GM15510 (cell line): Measurements from ENCODE around the gene AP1S2.

Experiments used
- POLR2A ChIP-seq: IDR thresholded peaks from 3 replicates; pipeline ENCODE4 v1.6.1; 2011; ENCODE audit warnings: borderline replicate concordance; ENCODE audit not compliant: insufficient read length; ENCODE audit errors: extremely low read depth

AP1S2 gene

DNA sequence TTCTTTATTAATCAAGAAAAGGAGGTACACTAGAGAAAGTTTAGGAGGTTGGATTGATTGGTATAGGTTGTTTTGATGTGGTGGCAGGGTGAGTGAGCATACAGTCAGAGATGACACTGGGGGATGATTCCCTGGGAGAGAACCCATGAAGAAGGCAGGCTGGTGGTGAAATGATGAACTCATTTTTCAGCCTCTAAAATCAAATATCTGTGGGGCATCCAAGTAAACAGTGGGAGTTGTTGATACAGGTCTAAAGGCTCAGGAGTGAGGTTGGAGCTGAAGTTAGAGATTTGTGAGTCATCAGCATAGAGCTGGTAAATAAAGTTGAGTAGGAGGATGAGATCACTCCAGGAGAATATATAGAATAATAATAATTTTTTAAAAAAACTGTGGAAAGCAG is 10.0 kb upstream of the AP1S2 start:
- no peak for TF ChIP-seq POLR2A

GRCh38 chrX:15864023-15864422 is 9.4 kb upstream of the AP1S2 start:
- TF ChIP-seq POLR2A, result no peak

- no peak for TF ChIP-seq POLR2A
Observed at GRCh38 chrX:15860921-15861320, 6.3 kb upstream of the AP1S2 start.

GRCh38 chrX:15858051-15858450 is 3.4 kb upstream of the AP1S2 start:
- TF ChIP-seq POLR2A, result no peak

- no peak for TF ChIP-seq POLR2A
Observed at GRCh38 chrX:15856636-15857035, 2.0 kb upstream of the AP1S2 start.

DNA sequence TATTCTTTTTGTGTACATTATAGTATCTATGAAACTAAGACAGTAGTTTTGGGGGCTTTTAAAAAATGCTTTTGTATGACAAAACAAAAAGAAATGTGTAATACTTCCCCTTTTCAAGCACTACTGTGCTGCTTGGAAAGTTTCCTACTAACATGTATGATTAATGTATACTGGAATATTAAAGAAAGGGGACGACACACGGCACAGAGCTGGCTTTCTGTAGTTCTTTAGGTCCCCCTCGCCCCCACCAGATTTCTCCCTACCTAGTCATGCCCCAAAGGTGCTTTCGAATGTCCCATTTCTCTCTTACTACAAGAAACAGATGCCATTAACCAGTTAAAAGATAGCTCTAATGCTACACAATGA is 1.6 kb upstream of the AP1S2 start:
- no peak for TF ChIP-seq POLR2A

DNA sequence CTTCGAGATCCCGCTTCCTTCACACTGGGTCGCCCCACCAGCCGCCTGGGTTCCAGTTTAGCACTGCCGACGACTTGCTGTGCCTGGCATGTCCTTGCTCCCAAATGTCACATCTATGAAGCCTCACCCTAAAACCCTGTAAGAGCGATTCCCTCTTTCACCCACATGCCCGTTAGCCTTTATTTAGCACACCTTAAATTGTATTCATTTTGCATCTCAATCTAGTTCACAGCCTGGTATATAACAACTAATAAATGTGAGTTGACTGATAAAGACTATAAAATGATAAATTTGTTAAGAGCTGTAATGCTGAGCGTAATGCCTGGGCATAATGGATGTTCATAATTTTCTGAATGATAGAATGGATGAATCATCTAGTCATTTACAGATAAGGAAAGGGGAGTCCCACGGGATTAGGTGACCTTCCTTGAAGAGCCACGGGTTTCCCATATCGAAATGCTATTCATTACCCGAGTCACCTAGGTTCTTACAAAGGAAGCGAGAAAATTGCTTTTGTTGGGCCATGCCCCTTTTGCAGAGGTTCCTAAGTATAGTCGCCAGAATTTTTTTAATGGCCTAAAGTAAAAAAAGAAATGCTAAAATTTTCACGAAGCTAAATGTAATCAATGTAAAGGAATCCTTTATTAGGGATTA is 1.1 kb upstream of the AP1S2 start:
- no peak for TF ChIP-seq POLR2A

GRCh38 chrX:15854080-15854655 is 445 bp downstream of the AP1S2 start:
- no peak for TF ChIP-seq POLR2A

DNA sequence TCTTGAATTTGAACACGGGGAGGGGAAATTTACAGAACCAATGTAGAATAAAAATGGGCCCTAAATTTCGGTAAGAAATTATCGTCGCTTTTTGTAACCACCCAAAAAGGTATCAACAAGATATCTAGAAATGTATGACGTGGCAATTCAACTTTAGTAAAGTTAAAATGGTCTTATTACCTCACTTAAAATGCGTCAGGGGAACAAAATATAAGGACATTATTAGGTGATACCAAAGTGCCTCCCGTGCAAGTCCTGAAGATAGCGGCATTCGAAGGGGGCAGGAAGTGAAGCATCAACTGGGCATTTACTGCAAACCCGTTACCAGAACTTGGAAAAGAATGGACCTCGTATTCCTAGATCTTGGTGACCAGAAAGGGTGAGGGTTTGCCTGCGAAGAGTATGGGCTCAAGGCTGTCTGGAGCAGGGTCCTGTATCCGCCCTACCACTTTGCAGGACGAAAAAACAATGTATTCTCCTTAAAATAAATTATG is 980 bp downstream of the AP1S2 start:
- no peak for TF ChIP-seq POLR2A

GRCh38 chrX:15849555-15849954 is 5.1 kb downstream of the AP1S2 start:
- TF ChIP-seq POLR2A, result no peak

GRCh38 chrX:15848576-15848975 is 6.0 kb downstream of the AP1S2 start:
- TF ChIP-seq POLR2A, result no peak

GRCh38 chrX:15843960-15844359 is 10.7 kb downstream of the AP1S2 start:
- TF ChIP-seq POLR2A, result no peak

DNA sequence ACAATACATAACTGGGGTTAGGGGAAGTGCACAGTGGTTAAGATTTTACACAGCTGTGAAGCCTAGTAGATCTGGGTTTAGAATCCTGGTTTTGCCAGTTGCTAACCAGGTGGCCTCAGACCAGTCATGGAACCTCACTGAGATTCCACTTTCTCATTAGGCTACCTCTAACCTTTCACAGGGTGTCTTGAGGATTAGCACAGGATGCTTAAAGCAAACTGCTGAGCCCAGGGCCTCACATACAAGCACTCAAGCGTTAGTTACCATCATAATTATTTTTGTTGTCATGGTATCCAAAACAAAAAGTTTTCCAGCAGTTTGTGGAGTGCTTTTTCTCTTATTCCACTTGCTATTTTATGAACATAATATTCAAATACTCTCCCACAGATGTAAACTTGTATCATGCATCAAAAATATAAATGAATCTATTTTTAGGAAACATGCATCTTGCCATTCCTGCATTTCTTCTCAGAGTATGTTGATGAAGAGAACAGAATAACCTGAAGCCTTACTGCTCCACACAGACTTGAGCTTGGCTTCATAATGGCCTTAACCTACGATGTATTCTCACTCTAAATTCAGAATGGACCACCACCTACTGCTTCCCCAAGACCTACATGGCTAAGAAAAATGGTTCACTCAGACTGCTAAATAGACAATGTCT is 12.6 kb downstream of the AP1S2 start:
- TF ChIP-seq POLR2A, result no peak

- no peak for TF ChIP-seq POLR2A
Observed at GRCh38 chrX:15838017-15838416, 16.6 kb downstream of the AP1S2 start.

GRCh38 chrX:15834827-15835595 is 19.6 kb downstream of the AP1S2 start:
- TF ChIP-seq POLR2A, result no peak
